SKM-1 (cell line): ENCODE measurements around the gene SUPT6H.

ENCODE experiments used
- DNase-seq: peaks from one replicate; lab custom pipeline; 2025; ENCODE audit not compliant: unreplicated experiment; lab: John Stamatoyannopoulos, UW

SUPT6H gene

GRCh38 chr17:28748852-28749515 is 87.0 kb downstream of the SUPT6H start:
- no peak for DNase-seq

- DNase-seq = no peak
Measured at GRCh38 chr17:28749516-28750177, 87.6 kb downstream of the SUPT6H start.

- peak; percentile 85 for DNase-seq
Measured at GRCh38 chr17:28750178-28751047, 88.4 kb downstream of the SUPT6H start.

- no peak for DNase-seq
Measured at GRCh38 chr17:28751600-28752366, 89.8 kb downstream of the SUPT6H start.
